Astrocyte (in vitro differentiated cells and primary cell): ENCODE data around the gene IRGQ. TPM values are rescaled to one million over a fixed set of nuclear protein-coding genes. Genes with fewer than 3 reads are reported as not detected.

Experiments
- DNase-seq: peaks from one replicate; pipeline ENCODE4 v3.0.0-alpha.2; 2010; ENCODE audit warnings: low read depth
- FAIRE-seq: peaks from 2 replicates; lab custom pipeline; 2011; peaks lifted over from hg19 to GRCh38; lab: Jason Lieb, UNC
- H2AFZ ChIP-seq: 2 replicates; pipeline ENCODE4 v1.6.0; 2012; ENCODE audit warnings: low read depth, low read length, inconsistent platforms
- H3K27ac ChIP-seq: 2 replicates; pipeline ENCODE4 v1.5.1; 2011; ENCODE audit warnings: low read depth, low read length, inconsistent platforms
- H3K27me3 ChIP-seq: 2 replicates; pipeline ENCODE4 v1.6.0; 2011; ENCODE audit warnings: low read length, inconsistent platforms; ENCODE audit not compliant: insufficient read depth
- H3K36me3 ChIP-seq: 2 replicates; pipeline ENCODE4 v1.5.1; 2011; ENCODE audit warnings: low read length, inconsistent platforms; ENCODE audit not compliant: insufficient read depth
- H3K4me1 ChIP-seq: 2 replicates; pipeline ENCODE4 v1.5.1; 2011; ENCODE audit warnings: low read length, inconsistent platforms; ENCODE audit not compliant: insufficient read depth
- H3K4me2 ChIP-seq: 2 replicates; pipeline ENCODE4 v1.6.0; 2012; ENCODE audit warnings: low read length, inconsistent platforms
- H3K4me3 ChIP-seq: 2 replicates; pipeline ENCODE4 v1.5.1; 2011; ENCODE audit warnings: low read depth, mild to moderate bottlenecking, low read length, inconsistent platforms; ENCODE audit not compliant: insufficient read depth
- H3K79me2 ChIP-seq: 2 replicates; pipeline ENCODE4 v1.6.0; 2012; ENCODE audit warnings: mild to moderate bottlenecking, low read length, inconsistent platforms; ENCODE audit not compliant: insufficient read depth
- H3K9ac ChIP-seq: 2 replicates; pipeline ENCODE4 v1.6.0; 2012; ENCODE audit warnings: mild to moderate bottlenecking, low read length, inconsistent platforms
- H3K9me3 ChIP-seq: 2 replicates; pipeline ENCODE4 v1.5.1; 2012; ENCODE audit warnings: low read depth, mild to moderate bottlenecking, low read length, inconsistent platforms; ENCODE audit not compliant: insufficient read depth
- H4K20me1 ChIP-seq: 2 replicates; pipeline ENCODE4 v1.6.0; 2012; ENCODE audit warnings: low read length, inconsistent platforms; ENCODE audit not compliant: insufficient read depth
- H3K27ac Mint-ChIP-seq: one replicate; pipeline ENCODE4 v1.8.0; 2021; ENCODE audit warnings: mild to moderate bottlenecking, mixed read lengths; ENCODE audit not compliant: unreplicated experiment
- H3K27me3 Mint-ChIP-seq: one replicate; pipeline ENCODE4 v1.8.0; 2021; ENCODE audit warnings: low read depth, mixed read lengths; ENCODE audit not compliant: unreplicated experiment
- H3K36me3 Mint-ChIP-seq: one replicate; pipeline ENCODE4 v1.8.0; 2021; ENCODE audit warnings: low read depth, mixed read lengths; ENCODE audit not compliant: unreplicated experiment
- H3K4me1 Mint-ChIP-seq: one replicate; pipeline ENCODE4 v1.8.0; 2021; ENCODE audit warnings: low read depth, mixed read lengths; ENCODE audit not compliant: unreplicated experiment
- H3K4me3 Mint-ChIP-seq: one replicate; pipeline ENCODE4 v1.8.0; 2021; ENCODE audit warnings: mild to moderate bottlenecking, moderate library complexity, mixed read lengths; ENCODE audit not compliant: unreplicated experiment
- H3K9me3 Mint-ChIP-seq: one replicate; pipeline ENCODE4 v1.8.0; 2021; ENCODE audit warnings: mild to moderate bottlenecking, mixed read lengths; ENCODE audit not compliant: unreplicated experiment
- CTCF ChIP-seq: IDR thresholded peaks from 2 replicates; pipeline ENCODE4 v1.5.1; 2011; ENCODE audit warnings: low read depth, mild to moderate bottlenecking, inconsistent platforms, low read length, moderate library complexity; ENCODE audit not compliant: insufficient read depth
- EZH2 ChIP-seq: IDR thresholded peaks from 2 replicates; pipeline ENCODE4 v1.6.1; 2012; ENCODE audit warnings: mild to moderate bottlenecking, low read length, inconsistent platforms; ENCODE audit not compliant: insufficient read depth
- total RNA-seq: library from RNA; stranded (reverse); gene quantifications from 2 replicates; pipeline ENCODE4 v1.2.1, GENCODE V29; 2021

Gene IRGQ
- total RNA-seq, 1 donor from 2014 or later, result 60.7 TPM

DNA sequence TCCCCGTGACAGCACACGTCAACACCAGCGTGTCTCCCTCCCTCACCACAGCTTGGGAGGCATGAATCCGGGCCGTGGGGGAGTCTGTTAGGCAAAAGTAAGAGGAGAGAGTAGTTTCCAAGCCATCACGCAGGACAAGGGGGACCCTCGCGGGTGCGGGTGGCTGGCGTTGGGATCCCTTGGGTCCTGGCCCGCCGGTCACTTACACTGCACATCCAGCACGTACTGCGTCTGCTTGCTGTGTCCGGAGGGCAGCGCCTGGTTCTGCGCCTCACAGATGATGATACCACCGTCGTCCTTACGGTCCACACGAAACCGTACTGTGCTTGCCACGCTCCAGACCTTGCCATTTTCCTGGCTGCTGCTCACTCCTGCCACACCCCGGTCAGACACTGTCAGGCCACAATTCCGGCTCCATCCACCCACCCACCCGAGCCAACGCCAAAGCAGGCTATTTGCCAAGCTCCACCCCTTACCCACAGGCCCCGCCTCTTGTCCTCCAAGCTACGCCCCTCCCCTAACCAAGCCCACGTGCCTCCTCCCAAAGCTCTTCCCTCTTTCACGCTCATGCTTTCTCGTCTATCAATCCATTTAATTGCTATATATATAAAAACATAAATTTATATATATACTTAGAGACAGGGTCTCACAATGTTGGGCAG, 30.1 kb upstream of the IRGQ start:
- H3K4me1 ChIP-seq, result no peaks in the 10 kb centered on the region
- H3K9me3 Mint-ChIP-seq, result no peaks in the 10 kb centered on the region
- DNase-seq (no peak), FAIRE-seq (no peak)
- H3K27me3 Mint-ChIP-seq, result no peaks in the 10 kb centered on the region
- no peak overlapping the region for H3K4me2 ChIP-seq
- H3K9ac ChIP-seq, result no peak overlapping the region
- no peaks in the 10 kb centered on the region for H3K4me1 Mint-ChIP-seq
- H3K4me3 Mint-ChIP-seq, result no peak overlapping the region
- no peak overlapping the region for H3K27ac ChIP-seq
- H4K20me1 ChIP-seq, result no peaks in the 10 kb centered on the region
- H3K9me3 ChIP-seq, result no peaks in the 10 kb centered on the region
- H3K36me3 ChIP-seq, result no peaks in the 10 kb centered on the region
- TF ChIP-seq EZH2 (no peak), CTCF (no peak)
- no peak overlapping the region for H3K27ac Mint-ChIP-seq
- no peak overlapping the region for H2AFZ ChIP-seq
- H3K36me3 Mint-ChIP-seq, result peaks cover 4% of the 10 kb centered on the region
- H3K27me3 ChIP-seq, result no peaks in the 10 kb centered on the region
- H3K79me2 ChIP-seq, result no peaks in the 10 kb centered on the region
- H3K4me3 ChIP-seq, result no peak overlapping the region

DNA sequence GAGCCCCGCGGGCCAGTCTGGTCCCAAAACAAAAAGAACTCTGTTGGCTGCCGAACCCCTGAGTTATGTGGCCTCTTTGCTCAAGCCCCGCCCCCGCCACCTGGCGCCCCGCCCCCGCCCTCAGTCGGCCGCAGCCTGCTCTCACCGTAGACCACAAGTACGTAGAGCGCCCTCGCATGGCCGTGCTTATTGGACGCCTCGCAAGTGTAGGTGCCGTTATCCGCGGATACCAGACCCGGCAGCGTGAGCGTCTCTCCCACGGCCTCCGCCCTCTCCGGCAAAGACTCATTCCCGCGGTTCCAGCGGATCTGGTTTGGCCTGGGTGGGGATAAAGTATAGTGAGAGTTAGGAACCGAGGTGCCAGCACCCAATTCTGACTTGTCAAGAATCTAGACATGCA, 29.0 kb upstream of the IRGQ start:
- H3K9ac ChIP-seq, result no peak overlapping the region
- H4K20me1 ChIP-seq, result no peaks in the 10 kb centered on the region
- H3K4me2 ChIP-seq, result no peak overlapping the region
- no peak overlapping the region for H3K27ac ChIP-seq
- Mint-ChIP-seq H3K9me3 (no peaks in the 10 kb centered on the region), H3K27me3 (no peaks in the 10 kb centered on the region), H3K4me1 (peaks cover 4% of the 10 kb centered on the region), H3K4me3 (no peak overlapping the region), H3K27ac (no peak overlapping the region), H3K36me3 (peaks cover 1% of the 10 kb centered on the region)
- TF ChIP-seq EZH2 (no peak), CTCF (no peak)
- no peaks in the 10 kb centered on the region for H3K36me3 ChIP-seq
- no peaks in the 10 kb centered on the region for H3K9me3 ChIP-seq
- H3K4me1 ChIP-seq, result peaks cover 6% of the 10 kb centered on the region
- no peak for FAIRE-seq
- no peaks in the 10 kb centered on the region for H3K27me3 ChIP-seq
- H3K79me2 ChIP-seq, result peaks cover 5% of the 10 kb centered on the region
- no peak for DNase-seq
- H3K4me3 ChIP-seq, result no peak overlapping the region
- H2AFZ ChIP-seq, result no peak overlapping the region

DNA sequence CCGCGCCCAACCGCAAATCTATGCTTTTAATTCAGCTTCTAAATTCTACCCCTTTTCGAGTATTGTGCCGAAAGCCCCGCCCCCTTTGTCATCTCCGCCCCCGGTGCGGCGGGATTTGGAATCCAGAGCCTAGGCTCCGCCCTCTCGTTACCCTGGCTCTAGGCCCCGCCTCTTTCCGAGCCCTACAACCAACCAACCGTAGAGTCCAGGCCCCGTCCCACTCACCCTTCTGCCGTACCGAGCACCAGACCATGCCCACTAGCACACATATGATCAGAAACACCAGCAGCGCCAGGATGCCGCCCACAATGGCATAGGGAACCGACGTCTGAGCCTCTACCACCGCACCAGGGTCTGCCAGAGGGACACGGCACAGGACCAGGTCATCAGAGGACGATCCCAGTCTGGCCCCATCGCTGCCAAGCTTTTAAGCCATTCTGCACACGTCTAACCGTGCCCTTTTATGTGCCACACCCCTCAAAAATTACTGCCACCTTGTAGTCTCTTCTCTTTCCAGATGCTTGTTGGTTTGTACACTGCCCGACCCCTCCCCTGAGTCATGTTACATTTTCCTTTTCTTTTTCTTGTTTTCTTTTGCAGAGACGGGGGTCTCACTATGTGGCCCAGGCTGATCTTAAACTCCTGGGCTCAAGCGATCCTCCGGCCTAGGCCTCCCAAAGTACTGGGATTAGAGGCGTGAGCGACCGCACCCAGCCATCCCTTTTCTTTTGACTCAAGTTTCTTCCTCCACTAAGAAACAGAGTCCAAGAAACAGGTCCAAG, 28.1 kb upstream of the IRGQ start:
- H3K4me1 ChIP-seq, result peaks cover 7% of the 10 kb centered on the region
- Mint-ChIP-seq H3K9me3 (no peaks in the 10 kb centered on the region), H3K27me3 (no peaks in the 10 kb centered on the region), H3K27ac (no peak overlapping the region), H3K4me1 (peaks cover 4% of the 10 kb centered on the region), H3K4me3 (no peak overlapping the region), H3K36me3 (peaks cover 1% of the 10 kb centered on the region)
- DNase-seq (no peak), FAIRE-seq (no peak)
- H3K27ac ChIP-seq, result no peak overlapping the region
- no peak overlapping the region for H3K9ac ChIP-seq
- H3K79me2 ChIP-seq, result peaks cover 10% of the 10 kb centered on the region
- no peaks in the 10 kb centered on the region for H3K27me3 ChIP-seq
- H2AFZ ChIP-seq, result no peak overlapping the region
- H3K4me3 ChIP-seq, result no peak overlapping the region
- H3K36me3 ChIP-seq, result no peaks in the 10 kb centered on the region
- no peak for TF ChIP-seq CTCF
- TF ChIP-seq EZH2, result no peak
- no peaks in the 10 kb centered on the region for H4K20me1 ChIP-seq
- H3K4me2 ChIP-seq, result no peak overlapping the region
- no peaks in the 10 kb centered on the region for H3K9me3 ChIP-seq
